K562 (cell line): Measurements from ENCODE around the gene MYH7. TPM values are rescaled to one million over a fixed set of nuclear protein-coding genes. Genes with fewer than 3 reads are reported as not detected.

Source experiments
- ATAC-seq: fragments of 200-7000 bp; cut with Tn5 transposase; 3 replicates; pipeline ENCODE4 v1.9.1; 2020; ENCODE audit warnings: moderate library complexity
- BruUV-seq: library from RNA; stranded (reverse); fragments of 400-500 nt; replicated peaks from 2 replicates; lab custom pipeline; 2021; lab: Mats Ljungman, UMichigan
- CTCF ChIA-PET: fragments of 300-600 bp; formaldehyde crosslinking; extraction: SDS; loops from one replicate; lab custom pipeline; 2021; ENCODE audit warnings: low intra/inter-chr PET ratio; lab: Yijun Ruan, JAX
- POLR2A ChIA-PET: fragments of 300-600, 350-650 bp; sonication (Branson Sonifier 250); formaldehyde crosslinking; extraction: SDS; loops from one replicate; lab custom pipeline; 2021; ENCODE audit warnings: antibody characterized with exemption, inconsistent platforms; lab: Yijun Ruan, JAX
- DNase-seq, 4 experiments: peaks; one replicate each; pipeline versions ENCODE4 v3.0.0 to v3.0.0-alpha.2; 2011 to 2018; ENCODE audit warnings: low spot score in 3 of 4, mixed read lengths in 3 of 4; ENCODE audit errors: extremely low read depth in 1 of 4
- FAIRE-seq: peaks from 2 replicates; lab custom pipeline; 2011; peaks lifted over from hg19 to GRCh38; lab: Jason Lieb, UNC
- H2AFZ ChIP-seq: 2 replicates; pipeline ENCODE4 v1.6.0; 2011; ENCODE audit warnings: low read depth, low read length, control low read depth, inconsistent platforms
- H3K27ac ChIP-seq: fragments of 200-600 bp; 3 replicates; pipeline ENCODE4 v1.8.0; 2011; ENCODE audit warnings: low read depth, mild to moderate bottlenecking, control low read depth, inconsistent platforms, low read length, moderate library complexity, mixed read lengths; ENCODE audit errors: extremely low read depth
- H3K27me3 ChIP-seq, 2 experiments: fragments of 300-600 bp in 1 of 2; 2 replicates in 1 of 2; 3 replicates in 1 of 2; pipeline versions ENCODE4 v1.6.0 to v1.8.0; 2011; ENCODE audit warnings: inconsistent platforms in 2 of 2, low read length in 2 of 2, mild to moderate bottlenecking in 1 of 2, mixed read lengths in 1 of 2, moderate library complexity in 1 of 2; ENCODE audit not compliant: control insufficient read depth in 2 of 2, insufficient read depth in 2 of 2
- H3K36me3 ChIP-seq: fragments of 300-600 bp; 3 replicates; pipeline ENCODE4 v1.8.0; 2011; ENCODE audit warnings: mild to moderate bottlenecking, low read length, inconsistent platforms; ENCODE audit not compliant: control insufficient read depth, insufficient read depth
- H3K4me1 ChIP-seq, 2 experiments: fragments of 200-600 bp in 1 of 2; replicated peaks in 1 of 2; 2 replicates in 1 of 2; 3 replicates in 1 of 2; pipeline versions ENCODE4 v1.5.1 to v1.8.0; 2011; ENCODE audit warnings: inconsistent platforms in 2 of 2, low read length in 2 of 2, mild to moderate bottlenecking in 1 of 2, mixed read lengths in 1 of 2, moderate library complexity in 1 of 2; ENCODE audit not compliant: control insufficient read depth in 2 of 2, insufficient read depth in 2 of 2
- H3K4me2 ChIP-seq: 2 replicates; pipeline ENCODE4 v1.6.1; 2011; ENCODE audit warnings: low read length, control low read depth, inconsistent platforms, mixed read lengths; ENCODE audit not compliant: insufficient read depth
- H3K4me3 ChIP-seq: fragments of 200-600 bp; sonication (generic), shearing (Covaris generic); 2 replicates; pipeline ENCODE4 v1.5.1; 2016; ENCODE audit warnings: control low read depth, inconsistent platforms
- H3K79me2 ChIP-seq: fragments of 200-600 bp; 3 replicates; pipeline ENCODE4 v1.8.0; 2011; ENCODE audit warnings: low read length, inconsistent platforms; ENCODE audit not compliant: control insufficient read depth, insufficient read depth
- H3K9ac ChIP-seq, 2 experiments: 2 replicates each; pipeline versions ENCODE4 v1.6.0 to v1.6.1; 2011; ENCODE audit warnings: low read depth in 2 of 2, low read length in 2 of 2, control low read depth in 1 of 2, inconsistent platforms in 1 of 2, mild to moderate bottlenecking in 1 of 2, mixed read lengths in 1 of 2; ENCODE audit not compliant: insufficient read depth in 1 of 2
- H3K9me1 ChIP-seq: one replicate; pipeline ENCODE4 v1.6.0; 2011; ENCODE audit warnings: inconsistent platforms, mild to moderate bottlenecking, low read length, moderate library complexity; ENCODE audit not compliant: control insufficient read depth, insufficient read depth
- H3K9me3 ChIP-seq: replicated peaks from 2 replicates; pipeline ENCODE4 v1.5.1; 2011; ENCODE audit warnings: low read depth, low read length, inconsistent platforms; ENCODE audit not compliant: control insufficient read depth, insufficient read depth
- H4K20me1 ChIP-seq: replicated peaks from 2 replicates; pipeline ENCODE4 v1.6.1; 2011; ENCODE audit warnings: low read length, inconsistent platforms, mixed read lengths; ENCODE audit not compliant: control insufficient read depth, insufficient read depth
- CTCF ChIP-seq, 3 experiments: IDR thresholded peaks in 2 of 3; conservative IDR thresholded peaks in 1 of 3; 2 replicates each; pipeline ENCODE4 v1.5.1; 2011 to 2012; ENCODE audit warnings: low read length in 3 of 3, mild to moderate bottlenecking in 3 of 3, control low read depth in 2 of 3, improper control_type of control experiment in 1 of 3, inconsistent platforms in 1 of 3, low read depth in 1 of 3, mixed read lengths in 1 of 3, moderate library complexity in 1 of 3; ENCODE audit not compliant: insufficient read depth in 2 of 3
- KDM5B ChIP-seq: fragments of 200-600 bp; sonication (generic); IDR thresholded peaks from 2 replicates; pipeline ENCODE4 v1.6.1; 2012; ENCODE audit warnings: low read depth, mild to moderate bottlenecking, moderate library complexity, low read length, control low read depth, inconsistent platforms; ENCODE audit not compliant: insufficient replicate concordance
- RAD21 ChIP-seq, 2 experiments: fragments of 250-450 bp in 1 of 2; fragments of 450-650 bp in 1 of 2; sonication (Bioruptor Pico) in 1 of 2; formaldehyde crosslinking in 1 of 2; IDR thresholded peaks in 1 of 2; conservative IDR thresholded peaks in 1 of 2; 2 replicates each; pipeline versions ENCODE4 v1.4.0 to v1.8.0; 2020 to 2022; ENCODE audit warnings: mild to moderate bottlenecking in 2 of 2, moderate library complexity in 1 of 2
- SMC3 ChIP-seq: conservative IDR thresholded peaks from 2 replicates; pipeline ENCODE4 v1.6.1; 2011; ENCODE audit warnings: low read depth, low read length, improper control_type of control experiment; ENCODE audit not compliant: insufficient read depth
- VEZF1 ChIP-seq: fragments of 200-800 bp; sonication (Bioruptor generic); IDR thresholded peaks from 2 replicates; pipeline ENCODE4 v1.6.1; 2017; ENCODE audit warnings: missing genetic modification characterization, missing compliant biosample characterization
- ZNF282 ChIP-seq: sonication (generic); formaldehyde crosslinking; IDR thresholded peaks from 2 replicates; pipeline ENCODE4 v1.8.1; 2023; ENCODE audit warnings: missing genetic modification reagents
- WGBS: fragments of 100-300 bp; shearing (Covaris generic); methylation state at CpG from one replicate; pipeline ENCODE4 v1.1.6; 2016; ENCODE audit warnings: low coverage, mixed read lengths; ENCODE audit not compliant: insufficient coverage; ENCODE audit errors: missing lambda C conversion rate; 5-methylcytosine and 5-hydroxymethylcytosine counted together
- in situ Hi-C: fragments of 300-500 bp; cut with MboI; formaldehyde crosslinking; loops from 4 replicates; pipeline ENCODE4 v1.15.0; 2018; ENCODE audit warnings: inconsistent platforms, mixed read lengths
- intact Hi-C: fragments of 100-400 bp; cut with micrococcal nuclease; formaldehyde crosslinking; loops from 2 replicates; pipeline ENCODE4 v1.14.2; 2022
- polyA plus RNA-seq, 8 experiments: library from polyadenylated mRNA; depleted of rRNA in 4 of 8; stranded (reverse) in 5 of 8; unstranded in 3 of 8; fragments of >200 nt; fragmentation: Nextera tagmentation in 2 of 8; fragmentation: Illumina TruSeq in 1 of 8; extraction: Ambion mirVana in 2 of 8; extraction: Trizol in 1 of 8; gene quantifications; 2 replicates each; pipeline versions ENCODE4 v1.2.1 to v1.2.3, GENCODE V29; 2011 to 2014; ENCODE audit warnings: inconsistent platforms in 1 of 8, missing spikeins in 1 of 8
- total RNA-seq, 7 experiments: library from RNA; depleted of rRNA in 6 of 7; stranded (reverse); fragments of >200 nt in 6 of 7; fragmentation: Illumina TruSeq in 2 of 7; extraction: Trizol in 2 of 7; gene quantifications; 2 replicates each; pipeline versions ENCODE4 v1.2.1 to v1.2.3, GENCODE V29; 2011 to 2021; ENCODE audit warnings: low replicate concordance in 1 of 7
- TF ChIP-seq, protein P1 (sequence below): fragments of 250-450 bp; sonication (Bioruptor Pico); IDR thresholded peaks from 2 replicates; pipeline ENCODE4 v1.8.0; 2021; ENCODE audit warnings: moderate library complexity, mild to moderate bottlenecking, inconsistent platforms

The MYH7 gene
- total and polyA plus RNA-seq, 9 of the 15 experiments (the other 6 are each of a cell fraction or from before 2014, with no cell fraction given): not detected

DNA sequence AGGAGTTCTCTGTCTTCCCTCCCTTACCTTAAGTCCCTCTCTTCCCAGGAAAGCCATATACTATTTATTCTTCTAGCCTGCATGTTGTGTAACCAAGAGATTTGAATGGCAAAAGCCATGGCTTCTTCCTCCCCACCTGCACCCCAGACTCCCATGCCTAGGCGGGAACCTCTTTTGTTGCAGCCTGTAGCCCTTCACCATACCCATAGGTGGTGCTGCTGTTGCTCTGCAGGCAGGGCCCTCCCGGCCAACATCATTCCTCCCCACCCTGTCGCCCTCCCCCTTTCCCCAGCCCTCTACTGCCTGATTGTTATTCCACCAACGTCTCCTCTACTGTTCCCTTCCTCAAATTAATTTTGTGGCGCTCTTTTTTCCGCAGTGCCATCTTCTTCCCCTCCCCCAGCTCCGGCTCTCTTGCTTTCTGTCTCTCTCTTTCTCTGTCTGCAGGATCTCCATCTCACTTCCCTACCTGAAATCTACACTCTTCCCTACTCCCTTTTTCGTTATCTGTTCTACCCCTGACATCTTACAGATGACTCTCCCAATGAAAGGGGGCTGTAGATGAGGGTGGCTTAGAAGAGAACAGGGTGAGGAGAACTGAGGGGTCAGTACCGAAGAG is 47.9 kb upstream of the MYH7 start:
- ATAC-seq (peak; percentile 94), FAIRE-seq (no peak), DNase-seq (peak; percentile 34 to 50 (median 45))
- Histone ChIP-seq H3K27me3 (no peaks in the 10 kb centered on the region), H3K9me3 (no peaks in the 10 kb centered on the region), H3K4me3 (no peak overlapping the region), H3K36me3 (peaks cover 9% of the 10 kb centered on the region; the same call in 1 of the 3 replicates), H2AFZ (no peak overlapping the region), H3K79me2 (no peaks in the 10 kb centered on the region), H3K4me1 (no peaks in the 10 kb centered on the region), H3K9me1 (no peaks in the 10 kb centered on the region), H3K9ac (no peak overlapping the region), H3K4me2 (no peak overlapping the region), H3K27ac (no peak overlapping the region), H4K20me1 (peaks cover 5% of the 10 kb centered on the region; the same call in 1 of the 2 replicates)
- in situ Hi-C loops (no loop called here), intact Hi-C loops (loop anchor here (5.0 kb wide), 1 partner anchor 51 kb away; no protein-coding TSS in a partner anchor)
- ChIA-PET CTCF (no interaction called here), POLR2A (interaction anchor here (0.7 kb wide), 1 partner anchor 50 kb away, joined by 4 read pairs; no protein-coding TSS in a partner anchor)
- no TSS peak for BruUV-seq
- WGBS: 42% methylated on average over 5 of the region's 9 CpGs
- TF ChIP-seq VEZF1 (CRISPR knock-in tag) (peak; percentile 42; the same call in 1 of the 2 replicates), KDM5B (no peak), RAD21 (CRISPR knock-in tag; conservative IDR thresholded peaks at IDR 0.05 in 1 of 2, IDR thresholded peaks at IDR 0.05 in 1 of 2) (peak; percentile 13 to 57; a peak in 2 of 4 replicates), ZNF282 (CRISPR knock-in tag) (no peak), CTCF (IDR thresholded peaks at IDR 0.05 in 2 of 3, conservative IDR thresholded peaks at IDR 0.05 in 1 of 3; ENCODE audit: insufficient read depth in 2 of 3, low read depth in 1 of 3, low read length in 3 of 3) (peak; percentile 39 to 65 (median 58); a peak in 5 of 6 replicates), SMC3 (0 out of 2 replicates have a peak, but pooled peaks have one; percentile 17)
- TF ChIP-seq, protein P1, sequence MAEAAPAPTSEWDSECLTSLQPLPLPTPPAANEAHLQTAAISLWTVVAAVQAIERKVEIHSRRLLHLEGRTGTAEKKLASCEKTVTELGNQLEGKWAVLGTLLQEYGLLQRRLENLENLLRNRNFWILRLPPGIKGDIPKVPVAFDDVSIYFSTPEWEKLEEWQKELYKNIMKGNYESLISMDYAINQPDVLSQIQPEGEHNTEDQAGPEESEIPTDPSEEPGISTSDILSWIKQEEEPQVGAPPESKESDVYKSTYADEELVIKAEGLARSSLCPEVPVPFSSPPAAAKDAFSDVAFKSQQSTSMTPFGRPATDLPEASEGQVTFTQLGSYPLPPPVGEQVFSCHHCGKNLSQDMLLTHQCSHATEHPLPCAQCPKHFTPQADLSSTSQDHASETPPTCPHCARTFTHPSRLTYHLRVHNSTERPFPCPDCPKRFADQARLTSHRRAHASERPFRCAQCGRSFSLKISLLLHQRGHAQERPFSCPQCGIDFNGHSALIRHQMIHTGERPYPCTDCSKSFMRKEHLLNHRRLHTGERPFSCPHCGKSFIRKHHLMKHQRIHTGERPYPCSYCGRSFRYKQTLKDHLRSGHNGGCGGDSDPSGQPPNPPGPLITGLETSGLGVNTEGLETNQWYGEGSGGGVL: no peak
